Measurements from ENCODE around the gene GMIP. TPM values are rescaled to one million over a fixed set of nuclear protein-coding genes. Genes with fewer than 3 reads are reported as not detected.

GMIP gene
- total RNA-seq, 1 experiment from 2014 or later: 12.4 TPM

GRCh38 chr19:19650331-19650730 is 6.9 kb upstream of the GMIP start:
- Histone ChIP-seq H3K36me3 (peaks cover 91% of the 10 kb centered on the region), H3K4me3 (no peak overlapping the region), H3K9me3 (no peaks in the 10 kb centered on the region), H3K27me3 (no peaks in the 10 kb centered on the region)
- no peak for DNase-seq

- no peak for DNase-seq
These were observed 6.1 kb upstream of the GMIP start for GRCh38 chr19:19649580-19649995.

GRCh38 chr19:19649155-19649554 is 5.7 kb upstream of the GMIP start:
- H3K27me3 ChIP-seq: no peaks in the 10 kb centered on the region
- no peaks in the 10 kb centered on the region for H3K9me3 ChIP-seq
- DNase-seq: no peak
- no peak overlapping the region for H3K4me3 ChIP-seq
- peaks cover 86% of the 10 kb centered on the region for H3K36me3 ChIP-seq

More at GRCh38 chr19:19649580-19649995, 6.1 kb upstream of the GMIP start:
- no peaks in the 10 kb centered on the region for H3K9me3 ChIP-seq
- H3K4me3 ChIP-seq: no peak overlapping the region
- no peaks in the 10 kb centered on the region for H3K27me3 ChIP-seq
- H3K36me3 ChIP-seq: peaks cover 90% of the 10 kb centered on the region

- DNase-seq: no peak
- Histone ChIP-seq H3K36me3 (peaks cover 71% of the 10 kb centered on the region), H3K9me3 (no peaks in the 10 kb centered on the region), H3K27me3 (no peaks in the 10 kb centered on the region), H3K4me3 (no peak overlapping the region)
These were observed 3.8 kb upstream of the GMIP start for GRCh38 chr19:19647037-19647835.

GRCh38 chr19:19645233-19645870 is 1.9 kb upstream of the GMIP start:
- Histone ChIP-seq H3K27me3 (no peaks in the 10 kb centered on the region), H3K36me3 (peaks cover 56% of the 10 kb centered on the region), H3K9me3 (no peaks in the 10 kb centered on the region), H3K4me3 (no peak overlapping the region)
- no peak for DNase-seq

- Histone ChIP-seq H3K4me3 (peak overlapping the region; percentile 90), H3K27me3 (no peaks in the 10 kb centered on the region), H3K36me3 (peaks cover 45% of the 10 kb centered on the region), H3K9me3 (no peaks in the 10 kb centered on the region)
- no peak for DNase-seq
These were observed 564 bp upstream of the GMIP start for GRCh38 chr19:19644054-19644388.

GRCh38 chr19:19642506-19643157 is 825 bp downstream of the GMIP start:
- peak overlapping the region; percentile 90 for H3K4me3 ChIP-seq
- no peaks in the 10 kb centered on the region for H3K9me3 ChIP-seq
- no peak for DNase-seq
- H3K36me3 ChIP-seq: peaks cover 36% of the 10 kb centered on the region
- no peaks in the 10 kb centered on the region for H3K27me3 ChIP-seq

- Histone ChIP-seq H3K27me3 (no peaks in the 10 kb centered on the region), H3K9me3 (no peaks in the 10 kb centered on the region), H3K4me3 (no peak overlapping the region), H3K36me3 (peaks cover 25% of the 10 kb centered on the region)
- DNase-seq: no peak
These were observed 5.8 kb downstream of the GMIP start for GRCh38 chr19:19637523-19638251.

GRCh38 chr19:19637186-19637522 is 6.3 kb downstream of the GMIP start:
- Histone ChIP-seq H3K36me3 (peaks cover 25% of the 10 kb centered on the region), H3K9me3 (no peaks in the 10 kb centered on the region), H3K27me3 (no peaks in the 10 kb centered on the region), H3K4me3 (no peak overlapping the region)
- DNase-seq: no peak

GRCh38 chr19:19636573-19637185 is 6.8 kb downstream of the GMIP start:
- DNase-seq: no peak
- Histone ChIP-seq H3K36me3 (peaks cover 24% of the 10 kb centered on the region), H3K27me3 (no peaks in the 10 kb centered on the region), H3K9me3 (no peaks in the 10 kb centered on the region), H3K4me3 (no peak overlapping the region)

GRCh38 chr19:19635313-19635702 is 8.1 kb downstream of the GMIP start:
- H3K9me3 ChIP-seq: no peaks in the 10 kb centered on the region
- H3K27me3 ChIP-seq: no peaks in the 10 kb centered on the region
- H3K4me3 ChIP-seq: no peak overlapping the region
- DNase-seq: no peak
- H3K36me3 ChIP-seq: peaks cover 22% of the 10 kb centered on the region

- Histone ChIP-seq H3K4me3 (no peak overlapping the region), H3K27me3 (no peaks in the 10 kb centered on the region), H3K9me3 (no peaks in the 10 kb centered on the region), H3K36me3 (peaks cover 22% of the 10 kb centered on the region)
- no peak for DNase-seq
These were observed 8.7 kb downstream of the GMIP start for GRCh38 chr19:19634516-19635312.

GRCh38 chr19:19633711-19634515 is 9.5 kb downstream of the GMIP start:
- no peaks in the 10 kb centered on the region for H3K27me3 ChIP-seq
- H3K36me3 ChIP-seq: peaks cover 19% of the 10 kb centered on the region
- no peak overlapping the region for H3K4me3 ChIP-seq
- no peak for DNase-seq
- no peaks in the 10 kb centered on the region for H3K9me3 ChIP-seq

- DNase-seq: no peak
- no peaks in the 10 kb centered on the region for H3K9me3 ChIP-seq
- H3K36me3 ChIP-seq: peaks cover 19% of the 10 kb centered on the region
- no peak overlapping the region for H3K4me3 ChIP-seq
- H3K27me3 ChIP-seq: no peaks in the 10 kb centered on the region
These were observed 10.8 kb downstream of the GMIP start for GRCh38 chr19:19632661-19633060.

GRCh38 chr19:19631346-19631745 is 12.1 kb downstream of the GMIP start:
- Histone ChIP-seq H3K27me3 (no peaks in the 10 kb centered on the region), H3K9me3 (no peaks in the 10 kb centered on the region), H3K4me3 (no peak overlapping the region), H3K36me3 (peaks cover 17% of the 10 kb centered on the region)
- DNase-seq: no peak
